GM19193 (cell line): ENCODE measurements around the gene ESR2.

Experiments used
- POLR2A ChIP-seq: IDR thresholded peaks from 4 replicates; pipeline ENCODE4 v1.6.1; 2011; ENCODE audit not compliant: insufficient read depth, insufficient read length; ENCODE audit errors: extremely low read depth

Gene ESR2

GRCh38 chr14:64035143-64035542 lies 259.0 kb downstream of the ESR2 start:
- TF ChIP-seq POLR2A, result no peak
